GM12878 (cell line): ENCODE data around the gene GINS2. TPM values are rescaled to one million over a fixed set of nuclear protein-coding genes. Genes with fewer than 3 reads are reported as not detected.
A peak's percentile ranks its signal among the peaks of the same experiment; 100 is the strongest.

Experiments
- ATAC-seq: fragments of 200-7000 bp; cut with Tn5 transposase; 3 replicates; pipeline ENCODE4 v1.9.1; 2020; ENCODE audit warnings: mild to moderate bottlenecking, moderate library complexity
- BruUV-seq: library from RNA; stranded (reverse); fragments of 400-500 nt; replicated peaks from 2 replicates; lab custom pipeline; 2021; lab: Mats Ljungman, UMichigan
- CTCF ChIA-PET: fragments of 300-600 bp; sonication (Branson Sonifier 250); formaldehyde crosslinking; extraction: SDS; loops from one replicate; lab custom pipeline; 2021; ENCODE audit warnings: inconsistent platforms; lab: Yijun Ruan, JAX
- POLR2A ChIA-PET: fragments of 350-600 bp; formaldehyde crosslinking; extraction: SDS; loops from one replicate; lab custom pipeline; 2021; ENCODE audit warnings: inconsistent platforms; lab: Charles Lee
- RAD21 ChIA-PET: fragments of 300-600 bp; sonication (Branson Sonifier 250); formaldehyde crosslinking; loops from one replicate; lab custom pipeline; 2023; ENCODE audit warnings: antibody characterized with exemption; ENCODE audit not compliant: unreplicated experiment; lab: Charles Lee
- SMC1A ChIA-PET: fragments of 300-600 bp; sonication (Branson Sonifier 250); formaldehyde crosslinking; loops from one replicate; lab custom pipeline; 2023; ENCODE audit not compliant: unreplicated experiment, uncharacterized antibody; lab: Charles Lee
- DNase-seq: peaks from one replicate; pipeline ENCODE4 v3.0.0-alpha.2; 2011; ENCODE audit warnings: low read depth, low spot score
- FAIRE-seq: peaks from 3 replicates; lab custom pipeline; 2011; peaks lifted over from hg19 to GRCh38; lab: Jason Lieb, UNC
- H2AFZ ChIP-seq: 2 replicates; pipeline ENCODE4 v1.6.0; 2011; ENCODE audit warnings: low read depth, low read length, control low read depth; ENCODE audit not compliant: control insufficient read depth
- H3K27ac ChIP-seq: 2 replicates; pipeline ENCODE4 v1.5.1; 2011; ENCODE audit warnings: control low read depth; ENCODE audit not compliant: control insufficient read depth, insufficient read depth
- H3K27me3 ChIP-seq, 2 experiments: replicated peaks in 1 of 2; 2 replicates each; pipeline versions ENCODE4 v1.6.0 to v1.6.1; 2011; ENCODE audit warnings: low read length in 1 of 2; ENCODE audit not compliant: control insufficient read depth in 2 of 2, insufficient read depth in 2 of 2
- H3K36me3 ChIP-seq, 2 experiments: 2 replicates each; pipeline ENCODE4 v1.5.1; 2011; ENCODE audit warnings: low read length in 1 of 2; ENCODE audit not compliant: control insufficient read depth in 2 of 2, insufficient read depth in 2 of 2
- H3K4me1 ChIP-seq: 2 replicates; pipeline ENCODE4 v1.6.1; 2011; ENCODE audit warnings: mild to moderate bottlenecking, low read length, moderate library complexity, mixed read lengths; ENCODE audit not compliant: control insufficient read depth, insufficient read depth
- H3K4me2 ChIP-seq: 2 replicates; pipeline ENCODE4 v1.6.0; 2011; ENCODE audit warnings: control low read depth; ENCODE audit not compliant: control insufficient read depth, insufficient read depth
- H3K4me3 ChIP-seq: fragments of 200-600 bp; sonication (generic); 2 replicates; pipeline ENCODE4 v1.5.1; 2016
- H3K79me2 ChIP-seq: 2 replicates; pipeline ENCODE4 v1.6.0; 2011; ENCODE audit warnings: low read length; ENCODE audit not compliant: control insufficient read depth, insufficient read depth
- H3K9ac ChIP-seq: 2 replicates; pipeline ENCODE4 v1.8.0; 2011; ENCODE audit warnings: low read length, control low read depth, mixed read lengths; ENCODE audit not compliant: control insufficient read depth, insufficient read depth
- H3K9me3 ChIP-seq: replicated peaks from 3 replicates; pipeline ENCODE4 v1.5.1; 2011; ENCODE audit warnings: mild to moderate bottlenecking, low read length; ENCODE audit not compliant: control insufficient read depth, insufficient read depth
- H4K20me1 ChIP-seq: 2 replicates; pipeline ENCODE4 v1.6.0; 2011; ENCODE audit not compliant: control insufficient read depth, insufficient read depth
- CBFB ChIP-seq: IDR thresholded peaks from 2 replicates; pipeline ENCODE4 v1.6.1; 2016; ENCODE audit warnings: antibody characterized with exemption, low read depth
- CTCF ChIP-seq, 3 experiments: IDR thresholded peaks in 2 of 3; conservative IDR thresholded peaks in 1 of 3; 2 replicates each; pipeline ENCODE4 v1.5.1; 2011; ENCODE audit warnings: low read depth in 3 of 3, low read length in 3 of 3, mild to moderate bottlenecking in 3 of 3, control low read depth in 2 of 3, moderate library complexity in 2 of 3, inconsistent platforms in 1 of 3, mixed read lengths in 1 of 3; ENCODE audit not compliant: control insufficient read depth in 2 of 3, insufficient read depth in 1 of 3; ENCODE audit errors: extremely low read depth in 1 of 3
- POLR2A ChIP-seq: IDR thresholded peaks from 2 replicates; pipeline ENCODE4 v1.6.1; 2011; ENCODE audit warnings: low read depth, mild to moderate bottlenecking, low read length
- TCF12 ChIP-seq: IDR thresholded peaks from 2 replicates; pipeline ENCODE4 v1.6.1; 2011; ENCODE audit warnings: low read depth, mild to moderate bottlenecking, low read length
- ZNF24 ChIP-seq: fragments of 450-650 bp; IDR thresholded peaks from 2 replicates; pipeline ENCODE4 v1.6.1; 2017; ENCODE audit warnings: antibody characterized with exemption, mild to moderate bottlenecking
- ZNF592 ChIP-seq: fragments of 450-650 bp; IDR thresholded peaks from 2 replicates; pipeline ENCODE4 v1.6.1; 2017; ENCODE audit warnings: mild to moderate bottlenecking, moderate library complexity
- WGBS: methylation state at CpG from one replicate; pipeline ENCODE4 v1.1.6; 2016; ENCODE audit warnings: low lambda C conversion rate; ENCODE audit not compliant: insufficient replicate concordance, insufficient coverage; ENCODE audit errors: missing lambda C conversion rate; 5-methylcytosine and 5-hydroxymethylcytosine counted together
- in situ Hi-C: fragments of 300-500 bp; cut with MboI; formaldehyde crosslinking; loops from 9 replicates; pipeline ENCODE4 v1.14.3; 2018; ENCODE audit warnings: mixed read lengths
- intact Hi-C: fragments of 100-400 bp; cut with micrococcal nuclease; formaldehyde crosslinking; loops from one replicate; pipeline ENCODE4 v1.14.2; 2022; ENCODE audit not compliant: unreplicated experiment
- polyA plus RNA-seq, 11 experiments: library from polyadenylated mRNA; depleted of rRNA in 4 of 11; unstranded in 6 of 11; stranded (reverse) in 5 of 11; fragments of >200 nt; fragmentation: Nextera tagmentation in 4 of 11; fragmentation: Illumina TruSeq in 1 of 11; extraction: Ambion mirVana in 4 of 11; extraction: Trizol in 1 of 11; gene quantifications; 1 replicate in 1 of 11; 2 replicates in 10 of 11; pipeline versions ENCODE4 v1.2.1 to v1.2.3, GENCODE V29; 2011 to 2016; ENCODE audit warnings: inconsistent platforms in 2 of 11, missing spikeins in 2 of 11, low read depth in 1 of 11
- total RNA-seq, 4 experiments: library from RNA; depleted of rRNA in 3 of 4; stranded (reverse); fragments of >200 nt in 3 of 4; fragmentation: Illumina TruSeq in 1 of 4; extraction: Trizol in 1 of 4; gene quantifications; 2 replicates each; pipeline versions ENCODE4 v1.2.1 to v1.2.3, GENCODE V29; 2013 to 2021

Gene GINS2
- total and polyA plus RNA-seq, 10 of the 15 experiments (the other 5 are each of a cell fraction or from before 2014, with no cell fraction given): 42.7 to 90.8 (median 57.0) TPM

DNA sequence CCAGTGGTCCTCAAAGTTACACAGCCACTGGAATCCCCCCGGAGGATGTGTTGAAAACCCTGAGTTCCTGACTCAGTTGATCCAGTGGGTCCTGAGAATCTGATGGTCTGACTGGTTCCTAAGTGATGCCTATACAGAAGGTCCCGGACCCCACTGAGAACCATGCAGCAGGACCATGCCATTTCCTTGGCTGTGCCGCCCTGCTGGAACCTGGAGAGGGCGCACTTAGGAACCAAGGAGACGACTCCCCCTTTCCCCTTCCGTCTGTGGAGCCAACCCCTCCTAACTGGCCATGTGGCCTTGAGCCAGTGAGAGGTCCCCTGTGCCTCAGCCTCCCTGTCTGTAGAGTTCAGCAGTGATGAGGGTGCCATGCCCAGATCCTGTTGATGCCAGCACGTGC is 40.1 kb upstream of the GINS2 start:
- TF ChIP-seq CBFB (no peak), CTCF (IDR thresholded peaks at IDR 0.05 in 2 of 3, conservative IDR thresholded peaks at IDR 0.05 in 1 of 3; ENCODE audit: control insufficient read depth in 2 of 3, extremely low read depth in 1 of 3, insufficient read depth in 1 of 3, low read depth in 3 of 3, low read length in 3 of 3) (peak; percentile 17 to 32 (median 29); a peak in 3 of 6 replicates)
- SMC1A ChIA-PET: no interaction called here
- POLR2A ChIA-PET: no interaction called here
- Histone ChIP-seq H2AFZ (no peak overlapping the region), H3K27me3 (no peaks in the 10 kb centered on the region; a peak in 2 of 4 replicates), H3K79me2 (no peaks in the 10 kb centered on the region), H3K4me2 (no peak overlapping the region), H4K20me1 (no peaks in the 10 kb centered on the region), H3K27ac (no peak overlapping the region), H3K9me3 (no peaks in the 10 kb centered on the region; the same call in 2 of the 3 replicates), H3K4me1 (no peaks in the 10 kb centered on the region), H3K4me3 (no peak overlapping the region), H3K36me3 (no peaks in the 10 kb centered on the region), H3K9ac (no peak overlapping the region)
- FAIRE-seq (no peak), ATAC-seq (peak; percentile 50), DNase-seq (no peak)
- BruUV-seq: no TSS peak
- intact Hi-C loops: no loop called here
- CTCF ChIA-PET: no interaction called here
- WGBS: 50% methylated on average over 7 of the region's 7 CpGs
- RAD21 ChIA-PET: no interaction called here
- in situ Hi-C loops: no loop called here

DNA sequence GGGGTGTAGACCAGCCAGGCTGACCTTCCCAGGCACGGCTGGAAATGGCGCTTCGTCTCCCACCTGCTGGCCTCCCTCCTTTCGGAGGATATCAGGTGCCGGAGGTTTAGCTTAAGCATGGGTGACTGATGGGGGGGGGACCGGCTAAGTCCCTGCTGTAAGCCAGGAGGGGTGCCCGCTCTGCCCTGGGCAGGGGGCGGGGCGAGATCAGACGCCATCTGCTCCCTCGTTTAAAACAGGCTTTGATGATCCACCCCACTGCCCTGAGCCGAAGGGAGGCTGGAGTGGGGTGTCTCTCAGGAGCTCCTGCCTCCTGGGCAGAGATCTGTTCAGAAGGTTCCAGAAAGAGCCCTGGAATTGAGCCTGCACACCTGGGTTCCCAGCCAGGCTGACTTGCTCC is 36.2 kb upstream of the GINS2 start:
- ATAC-seq (no peak), FAIRE-seq (no peak), DNase-seq (no peak)
- H2AFZ ChIP-seq: no peak overlapping the region
- 93% methylated on average over 11 of the region's 12 CpGs for WGBS
- BruUV-seq: no TSS peak
- H3K27ac ChIP-seq: no peak overlapping the region
- H3K4me3 ChIP-seq: no peak overlapping the region
- TF ChIP-seq POLR2A: no peak
- no peak for TF ChIP-seq ZNF24
- TF ChIP-seq ZNF592: no peak
- no peak for TF ChIP-seq TCF12
- ChIA-PET POLR2A (no interaction called here), SMC1A (no interaction called here), CTCF (interaction anchor here (1.2 kb wide), 1 partner anchor 35 kb away, joined by 3 read pairs; no protein-coding TSS in a partner anchor), RAD21 (no interaction called here)
- in situ Hi-C loops: no loop called here
- no peaks in the 10 kb centered on the region for H3K36me3 ChIP-seq
- H3K4me1 ChIP-seq: no peaks in the 10 kb centered on the region
- no peak overlapping the region for H3K9ac ChIP-seq
- H3K4me2 ChIP-seq: no peak overlapping the region
- H3K79me2 ChIP-seq: no peaks in the 10 kb centered on the region
- no peaks in the 10 kb centered on the region for H4K20me1 ChIP-seq
- no peaks in the 10 kb centered on the region for H3K9me3 ChIP-seq
- intact Hi-C loops: no loop called here
- no peaks in the 10 kb centered on the region; a peak in 2 of 4 replicates for H3K27me3 ChIP-seq
